Measurements from ENCODE around the gene OSER1. TPM values are rescaled to one million over a fixed set of nuclear protein-coding genes. Genes with fewer than 3 reads are reported as not detected.
A peak's percentile ranks its signal among the peaks of the same experiment; 100 is the strongest.

OSER1 gene
- 10 to 100 TPM; 41.2 to 49.6 (median 46.8) TPM for total RNA-seq

GRCh38 chr20:44210406-44211176 is at the start of gene OSER1:
Gene OSER1, minus strand, starts transcription at chr20:44210771. Its CDS starts 3,814 bp downstream, at chr20:44206957.
- DNase-seq (ENCODE audit: low spot score in 2 of 2): peak; percentile 98 to 100
- TF ChIP-seq, protein P1, sequence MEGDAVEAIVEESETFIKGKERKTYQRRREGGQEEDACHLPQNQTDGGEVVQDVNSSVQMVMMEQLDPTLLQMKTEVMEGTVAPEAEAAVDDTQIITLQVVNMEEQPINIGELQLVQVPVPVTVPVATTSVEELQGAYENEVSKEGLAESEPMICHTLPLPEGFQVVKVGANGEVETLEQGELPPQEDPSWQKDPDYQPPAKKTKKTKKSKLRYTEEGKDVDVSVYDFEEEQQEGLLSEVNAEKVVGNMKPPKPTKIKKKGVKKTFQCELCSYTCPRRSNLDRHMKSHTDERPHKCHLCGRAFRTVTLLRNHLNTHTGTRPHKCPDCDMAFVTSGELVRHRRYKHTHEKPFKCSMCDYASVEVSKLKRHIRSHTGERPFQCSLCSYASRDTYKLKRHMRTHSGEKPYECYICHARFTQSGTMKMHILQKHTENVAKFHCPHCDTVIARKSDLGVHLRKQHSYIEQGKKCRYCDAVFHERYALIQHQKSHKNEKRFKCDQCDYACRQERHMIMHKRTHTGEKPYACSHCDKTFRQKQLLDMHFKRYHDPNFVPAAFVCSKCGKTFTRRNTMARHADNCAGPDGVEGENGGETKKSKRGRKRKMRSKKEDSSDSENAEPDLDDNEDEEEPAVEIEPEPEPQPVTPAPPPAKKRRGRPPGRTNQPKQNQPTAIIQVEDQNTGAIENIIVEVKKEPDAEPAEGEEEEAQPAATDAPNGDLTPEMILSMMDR (IDR thresholded peaks at IDR 0.05): no peak
- TF ChIP-seq POLR2A (IDR thresholded peaks at IDR 0.05): peak in 1 of 2 donors; percentile 86
- 0 to 1% methylated on average over 60 to 65 of the region's 79 CpGs for WGBS, 2 donors
- intact Hi-C loops (cut with DNase I; ENCODE audit: low total_unique reads): loop anchor here (10.0 kb wide), 1 partner anchor 264 kb away; the partner anchor contains the start of gene TTPAL
- peak within 1 kb of the TSS; percentile 97 for H3K4me3 ChIP-seq (ENCODE audit: low read depth, poor library complexity, severe bottlenecking)

- TF ChIP-seq, protein P1 (IDR thresholded peaks at IDR 0.05): no peak
- no peak for TF ChIP-seq POLR2A (IDR thresholded peaks at IDR 0.05)
- intact Hi-C loops (cut with DNase I; ENCODE audit: low total_unique reads): loop anchor here (2.0 kb wide), 1 partner anchor 68 kb away; no protein-coding TSS in a partner anchor
- 86 to 90% methylated on average over 24 to 28 of the region's 28 CpGs for WGBS, 2 donors
- H3K4me3 ChIP-seq (ENCODE audit: low read depth, poor library complexity, severe bottlenecking): no peak overlapping the region
- no peak for DNase-seq (ENCODE audit: low spot score in 2 of 2)
Observed at GRCh38 chr20:44258226-44258890, 47.8 kb upstream of the OSER1 start.

- intact Hi-C loops (cut with DNase I; ENCODE audit: low total_unique reads): no loop called here
- no peak for DNase-seq (ENCODE audit: low spot score in 2 of 2)
- WGBS, 2 donors: 90 to 92% methylated on average over 21 of the region's 21 CpGs
Observed at GRCh38 chr20:44256961-44257360, 46.4 kb upstream of the OSER1 start.

DNA sequence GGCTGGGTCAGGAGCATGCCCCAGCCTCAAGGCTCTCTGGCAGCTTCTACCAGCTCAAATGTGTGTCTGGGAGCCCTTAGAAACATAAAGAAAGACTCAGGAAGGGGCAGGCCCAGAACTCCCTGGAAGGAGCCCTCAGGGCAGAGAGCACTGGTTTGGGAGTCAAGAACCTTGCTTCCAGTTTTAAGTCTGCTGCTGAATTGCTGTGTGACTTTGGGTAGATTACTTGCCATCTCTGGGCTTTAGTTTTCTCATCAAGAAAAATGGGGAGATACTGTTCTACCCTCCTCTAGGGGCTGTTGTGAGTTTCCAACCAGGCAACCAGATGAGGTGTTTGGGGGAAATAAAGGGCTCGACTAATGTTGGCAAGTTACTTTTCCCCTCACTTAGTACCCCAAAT is 45.4 kb upstream of the OSER1 start:
- no peak for DNase-seq (ENCODE audit: low spot score in 2 of 2)
- H3K4me3 ChIP-seq (ENCODE audit: low read depth, poor library complexity, severe bottlenecking): no peak overlapping the region
- intact Hi-C loops (cut with DNase I; ENCODE audit: low total_unique reads): no loop called here
- 77 to 89% methylated on average over 1 of the region's 1 CpG for WGBS, 2 donors
- TF ChIP-seq POLR2A (IDR thresholded peaks at IDR 0.05): no peak
- TF ChIP-seq, protein P1 (IDR thresholded peaks at IDR 0.05): no peak

More at GRCh38 chr20:44256961-44257360, 46.4 kb upstream of the OSER1 start:
- no peak overlapping the region for H3K4me3 ChIP-seq (ENCODE audit: low read depth, poor library complexity, severe bottlenecking)
- TF ChIP-seq, protein P1 (IDR thresholded peaks at IDR 0.05): no peak
- no peak for TF ChIP-seq POLR2A (IDR thresholded peaks at IDR 0.05)

GRCh38 chr20:44254073-44254472 is 43.5 kb upstream of the OSER1 start:
- 85 to 89% methylated on average over 8 of the region's 8 CpGs for WGBS, 2 donors
- no peak overlapping the region for H3K4me3 ChIP-seq (ENCODE audit: low read depth, poor library complexity, severe bottlenecking)
- no peak for TF ChIP-seq POLR2A (IDR thresholded peaks at IDR 0.05)
- TF ChIP-seq, protein P1 (IDR thresholded peaks at IDR 0.05): peak in 1 of 3 donors; percentile 47
- DNase-seq (ENCODE audit: low spot score in 2 of 2): no peak
- intact Hi-C loops (cut with DNase I; ENCODE audit: low total_unique reads): no loop called here

Measured in lower leg skin (tissue), 4 donors.